Progenitor cell of endocrine pancreas (in vitro differentiated cells): ENCODE measurements around the gene AFF2. TPM values are rescaled to one million over a fixed set of nuclear protein-coding genes. Genes with fewer than 3 reads are reported as not detected.
"Not testable (repeated sequence)": the region's sequence is repeated elsewhere in the genome, so short reads cannot be mapped to it uniquely, and the experiment has no call there.

Experiments
- DNase-seq: peaks from one replicate; pipeline ENCODE4 v3.0.0; 2021; ENCODE audit warnings: low spot score; ENCODE audit not compliant: unreplicated experiment
- H3K27ac Mint-ChIP-seq: 2 replicates; pipeline ENCODE4 v1.8.0; 2021; ENCODE audit warnings: mild to moderate bottlenecking, moderate library complexity, mixed read lengths
- H3K27me3 Mint-ChIP-seq: 2 replicates; pipeline ENCODE4 v1.8.0; 2021; ENCODE audit warnings: mixed read lengths
- H3K36me3 Mint-ChIP-seq: 2 replicates; pipeline ENCODE4 v1.8.0; 2022; ENCODE audit warnings: mixed read lengths; ENCODE audit not compliant: insufficient read depth
- H3K4me1 Mint-ChIP-seq: 2 replicates; pipeline ENCODE4 v1.8.0; 2021; ENCODE audit warnings: low read depth, mixed read lengths
- H3K4me3 Mint-ChIP-seq: 2 replicates; pipeline ENCODE4 v1.8.0; 2021; ENCODE audit warnings: low read depth, mild to moderate bottlenecking, moderate library complexity, mixed read lengths
- H3K9me3 Mint-ChIP-seq: 2 replicates; pipeline ENCODE4 v1.8.0; 2021; ENCODE audit warnings: low read depth, mixed read lengths
- total RNA-seq: library from RNA; stranded (reverse); gene quantifications from 2 replicates; pipeline ENCODE4 v1.2.1, GENCODE V29; 2021
- TF ChIP-seq, protein P1 (sequence below): fragments of 200-600 bp; sonication (generic); IDR thresholded peaks from one replicate; pipeline ENCODE4 v1.5.0; 2021; ENCODE audit warnings: antibody characterized with exemption, mild to moderate bottlenecking; ENCODE audit not compliant: unreplicated experiment

Gene AFF2
- total RNA-seq, 1 donor from 2014 or later: 8.4 TPM

DNA sequence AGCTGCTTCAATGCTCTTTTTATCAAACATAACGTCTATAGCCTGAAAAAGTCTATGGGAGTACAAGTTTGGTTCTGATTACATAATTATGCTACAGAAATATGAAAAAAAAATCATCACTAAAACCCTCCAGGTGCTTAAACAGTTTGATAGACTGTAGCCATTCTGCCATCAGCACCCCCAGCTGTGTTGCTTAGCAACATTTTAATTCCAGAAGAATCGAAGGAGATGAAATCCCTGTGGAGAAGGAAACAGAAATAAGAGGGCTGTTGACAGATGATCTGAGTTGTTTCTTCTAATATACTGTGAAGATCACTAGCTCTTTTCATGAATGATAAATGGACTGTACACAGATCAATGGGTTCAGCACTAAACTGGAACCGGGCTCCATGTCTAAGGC lies 402.8 kb downstream of the AFF2 start:
- peaks cover 13% of the 10 kb centered on the region for H3K9me3 Mint-ChIP-seq
- no peak for DNase-seq
- no peaks in the 10 kb centered on the region for H3K4me1 Mint-ChIP-seq
- H3K36me3 Mint-ChIP-seq: no peaks in the 10 kb centered on the region
- H3K4me3 Mint-ChIP-seq: no peak overlapping the region
- TF ChIP-seq, protein P1, sequence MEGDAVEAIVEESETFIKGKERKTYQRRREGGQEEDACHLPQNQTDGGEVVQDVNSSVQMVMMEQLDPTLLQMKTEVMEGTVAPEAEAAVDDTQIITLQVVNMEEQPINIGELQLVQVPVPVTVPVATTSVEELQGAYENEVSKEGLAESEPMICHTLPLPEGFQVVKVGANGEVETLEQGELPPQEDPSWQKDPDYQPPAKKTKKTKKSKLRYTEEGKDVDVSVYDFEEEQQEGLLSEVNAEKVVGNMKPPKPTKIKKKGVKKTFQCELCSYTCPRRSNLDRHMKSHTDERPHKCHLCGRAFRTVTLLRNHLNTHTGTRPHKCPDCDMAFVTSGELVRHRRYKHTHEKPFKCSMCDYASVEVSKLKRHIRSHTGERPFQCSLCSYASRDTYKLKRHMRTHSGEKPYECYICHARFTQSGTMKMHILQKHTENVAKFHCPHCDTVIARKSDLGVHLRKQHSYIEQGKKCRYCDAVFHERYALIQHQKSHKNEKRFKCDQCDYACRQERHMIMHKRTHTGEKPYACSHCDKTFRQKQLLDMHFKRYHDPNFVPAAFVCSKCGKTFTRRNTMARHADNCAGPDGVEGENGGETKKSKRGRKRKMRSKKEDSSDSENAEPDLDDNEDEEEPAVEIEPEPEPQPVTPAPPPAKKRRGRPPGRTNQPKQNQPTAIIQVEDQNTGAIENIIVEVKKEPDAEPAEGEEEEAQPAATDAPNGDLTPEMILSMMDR: no peak
- no peaks in the 10 kb centered on the region for H3K27me3 Mint-ChIP-seq
- no peak overlapping the region for H3K27ac Mint-ChIP-seq

DNA sequence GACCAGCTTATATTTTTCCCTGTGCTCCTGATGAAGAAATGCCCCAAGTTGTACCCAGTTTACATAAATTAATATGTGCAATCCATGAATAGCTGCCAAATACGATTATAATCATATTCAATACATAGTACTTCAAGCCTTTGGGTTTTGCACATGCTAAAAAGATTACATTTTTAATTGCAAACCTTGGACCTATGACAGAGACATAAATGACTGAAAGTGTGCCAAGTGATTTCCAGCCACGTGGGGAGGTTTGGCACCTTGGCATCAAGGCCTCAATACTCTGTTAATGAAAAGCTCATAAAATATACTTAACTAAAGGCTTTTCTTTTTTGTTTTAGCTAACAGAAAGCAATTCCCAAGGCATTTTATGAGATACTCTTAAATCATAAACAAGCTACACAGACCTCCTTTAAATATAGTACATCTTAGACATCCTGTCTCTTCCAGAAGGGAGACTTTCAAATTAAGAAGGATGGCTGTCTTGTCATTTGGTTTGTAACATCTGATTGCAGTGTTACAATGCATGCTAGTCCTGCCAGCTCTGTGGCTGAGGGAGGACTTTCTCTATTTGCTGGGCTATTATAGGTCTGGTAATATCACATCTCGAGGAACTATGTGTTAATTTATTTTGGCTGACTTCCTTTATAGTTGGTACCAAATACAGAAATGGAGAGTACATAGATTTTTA lies 404.1 kb downstream of the AFF2 start:
- Mint-ChIP-seq H3K4me3 (no peak overlapping the region), H3K27me3 (no peaks in the 10 kb centered on the region), H3K36me3 (no peaks in the 10 kb centered on the region), H3K27ac (no peak overlapping the region), H3K9me3 (peaks cover 16% of the 10 kb centered on the region), H3K4me1 (no peaks in the 10 kb centered on the region)
- TF ChIP-seq, protein P1: no peak
- DNase-seq: no peak

GRCh38 chrX:148905400-148905799 lies 405.0 kb downstream of the AFF2 start:
- peaks cover 23% of the 10 kb centered on the region for H3K9me3 Mint-ChIP-seq
- no peaks in the 10 kb centered on the region for H3K4me1 Mint-ChIP-seq
- H3K36me3 Mint-ChIP-seq: no peaks in the 10 kb centered on the region
- TF ChIP-seq, protein P1: no peak
- no peaks in the 10 kb centered on the region for H3K27me3 Mint-ChIP-seq
- DNase-seq: no peak
- no peak overlapping the region for H3K27ac Mint-ChIP-seq
- no peak overlapping the region for H3K4me3 Mint-ChIP-seq

- not testable (repeated sequence) for H3K36me3 Mint-ChIP-seq, H3K27me3 Mint-ChIP-seq, H3K4me1 Mint-ChIP-seq, H3K27ac Mint-ChIP-seq, H3K4me3 Mint-ChIP-seq, DNase-seq
- H3K9me3 Mint-ChIP-seq: peaks cover 24% of the 10 kb centered on the region
Observed at GRCh38 chrX:148906628-148907027, 406.2 kb downstream of the AFF2 start.

GRCh38 chrX:148909758-148910157 lies 409.3 kb downstream of the AFF2 start:
- DNase-seq: no peak
- Mint-ChIP-seq H3K4me3 (no peak overlapping the region), H3K27me3 (no peaks in the 10 kb centered on the region), H3K36me3 (no peaks in the 10 kb centered on the region), H3K9me3 (peaks cover 31% of the 10 kb centered on the region), H3K27ac (no peak overlapping the region), H3K4me1 (no peaks in the 10 kb centered on the region)
- TF ChIP-seq, protein P1: no peak

GRCh38 chrX:148913971-148914370 lies 413.6 kb downstream of the AFF2 start:
- H3K9me3 Mint-ChIP-seq: peaks cover 29% of the 10 kb centered on the region
- H3K27me3 Mint-ChIP-seq: no peaks in the 10 kb centered on the region
- TF ChIP-seq, protein P1: no peak
- H3K4me1 Mint-ChIP-seq: peaks cover 2% of the 10 kb centered on the region
- no peaks in the 10 kb centered on the region for H3K36me3 Mint-ChIP-seq
- DNase-seq: no peak
- H3K27ac Mint-ChIP-seq: no peak overlapping the region
- H3K4me3 Mint-ChIP-seq: no peak overlapping the region
